ENCODE data around the gene BTK. TPM values are rescaled to one million over a fixed set of nuclear protein-coding genes. Genes with fewer than 3 reads are reported as not detected.
A peak's percentile ranks its signal among the peaks of the same experiment; 100 is the strongest.

BTK gene
- total RNA-seq, 4 donors from 2014 or later, result 2.5 to 5.3 (median 4.0) TPM

- H3K9me3 ChIP-seq, result no peaks in the 10 kb centered on the region
- intact Hi-C loops (cut with DNase I), result loop anchor here (5.0 kb wide), 1 partner anchor 134 kb away; the partner anchor contains the start of gene ARMCX1
- peak overlapping the region; percentile 57 to 73 (median 66) for H3K4me3 ChIP-seq
- peak in 1 of 2 donors; percentile 35 for TF ChIP-seq POLR2AphosphoS5 (IDR thresholded peaks at IDR 0.05)
- no peak for TF ChIP-seq POLR2A (IDR thresholded peaks at IDR 0.05; ENCODE audit: low read depth)
- peaks cover 0 to 15% (median 4%) of the 10 kb centered on the region in 4 donors for H3K36me3 ChIP-seq
- peaks cover 3 to 45% (median 37%) of the 10 kb centered on the region in 4 donors for H3K4me1 ChIP-seq
- WGBS, result 26% methylated on average over 56 of the region's 56 CpGs
- H3K27me3 ChIP-seq, result no peaks in the 10 kb centered on the region
- peak; percentile 90 for DNase-seq (ENCODE audit: extremely low spot score)
- H3K27ac ChIP-seq (replicated peaks in 1 of 4), result peak overlapping the region; percentile 85 to 92 (median 90)
These were observed 32.2 kb upstream of the BTK start for GRCh38 chrX:101417981-101418841.

GRCh38 chrX:101417190-101417589, 31.2 kb upstream of the BTK start:
- Histone ChIP-seq H3K4me1 (peaks cover 6 to 55% (median 42%) of the 10 kb centered on the region in 4 donors), H3K4me3 (peak overlapping the region; percentile 57 to 73 (median 66)), H3K27me3 (no peaks in the 10 kb centered on the region), H3K36me3 (peaks cover 4 to 14% (median 7%) of the 10 kb centered on the region in 4 donors), H3K27ac (replicated peaks in 1 of 4) (peak overlapping the region; percentile 85 to 92 (median 90)), H3K9me3 (no peaks in the 10 kb centered on the region)
- TF ChIP-seq POLR2AphosphoS5 (IDR thresholded peaks at IDR 0.05) (no peak), EP300 (IDR thresholded peaks at IDR 0.05) (no peak), POLR2A (IDR thresholded peaks at IDR 0.05; ENCODE audit: low read depth) (no peak), CTCF (IDR thresholded peaks at IDR 0.05) (no peak)
- intact Hi-C loops (cut with DNase I), result loop anchor here (5.0 kb wide), 1 partner anchor 135 kb away; the partner anchor contains the start of gene ARMCX1
- 63% methylated on average over 4 of the region's 4 CpGs for WGBS
- DNase-seq (ENCODE audit: extremely low spot score), result no peak

- Histone ChIP-seq H3K4me1 (peaks cover 6 to 60% (median 47%) of the 10 kb centered on the region in 4 donors), H3K9me3 (no peaks in the 10 kb centered on the region), H3K36me3 (peaks cover 6 to 14% (median 9%) of the 10 kb centered on the region in 4 donors), H3K27me3 (no peaks in the 10 kb centered on the region), H3K4me3 (no peak overlapping the region), H3K27ac (replicated peaks in 1 of 4) (peak overlapping the region in 2 of 4 donors; percentile 73 to 85)
- no peak for DNase-seq (ENCODE audit: extremely low spot score)
- WGBS, result 80% methylated on average over 7 of the region's 7 CpGs
- intact Hi-C loops (cut with DNase I), result loop anchor here (5.0 kb wide), 1 partner anchor 136 kb away; the partner anchor contains the start of gene ARMCX1
- TF ChIP-seq POLR2AphosphoS5 (IDR thresholded peaks at IDR 0.05) (no peak), EP300 (IDR thresholded peaks at IDR 0.05) (no peak), POLR2A (IDR thresholded peaks at IDR 0.05; ENCODE audit: low read depth) (no peak), CTCF (IDR thresholded peaks at IDR 0.05) (no peak)
These were observed 30.7 kb upstream of the BTK start for GRCh38 chrX:101416691-101417090.

GRCh38 chrX:101415180-101416145, 29.5 kb upstream of the BTK start:
- peak overlapping the region; percentile 48 to 73 (median 64) for H3K27ac ChIP-seq (replicated peaks in 1 of 4)
- H3K27me3 ChIP-seq, result no peaks in the 10 kb centered on the region
- H3K4me1 ChIP-seq, result peaks cover 6 to 68% (median 52%) of the 10 kb centered on the region in 4 donors
- no peak for DNase-seq (ENCODE audit: extremely low spot score)
- peaks cover 6 to 14% (median 9%) of the 10 kb centered on the region in 4 donors for H3K36me3 ChIP-seq
- TF ChIP-seq POLR2A (IDR thresholded peaks at IDR 0.05; ENCODE audit: low read depth), result no peak
- peak; percentile 72 to 80 (median 73) for TF ChIP-seq CTCF (IDR thresholded peaks at IDR 0.05)
- no peaks in the 10 kb centered on the region for H3K9me3 ChIP-seq
- H3K4me3 ChIP-seq, result no peak overlapping the region
- 40% methylated on average over 12 of the region's 12 CpGs for WGBS
- intact Hi-C loops (cut with DNase I), result loop anchor here (2.0 to 5.0 kb wide), 2 partner anchors 137 to 383 kb away; partner anchors contain the start of gene ARMCX1
